ENCODE data around the gene LETM1. TPM values are rescaled to one million over a fixed set of nuclear protein-coding genes. Genes with fewer than 3 reads are reported as not detected.

Gene LETM1
- total RNA-seq, 1 experiment from 2014 or later, result 67.3 TPM

- TF ChIP-seq SIN3A (IDR thresholded peaks at IDR 0.05; ENCODE audit: low read depth) (no peak), POLR2AphosphoS5 (IDR thresholded peaks at IDR 0.05; ENCODE audit: low read depth, low read length) (no peak), CBX3 (IDR thresholded peaks at IDR 0.05; ENCODE audit: low read depth) (no peak), ZFX (IDR thresholded peaks at IDR 0.05) (no peak), SRF (IDR thresholded peaks at IDR 0.05; ENCODE audit: low read depth) (no peak), REST (IDR thresholded peaks at IDR 0.05; ENCODE audit: low read depth) (no peak), EGR1 (IDR thresholded peaks at IDR 0.05; ENCODE audit: low read depth) (no peak), POLR2A (IDR thresholded peaks at IDR 0.05; ENCODE audit: borderline replicate concordance, extremely low read depth, insufficient read depth, insufficient read length) (no peak), CEBPB (IDR thresholded peaks at IDR 0.05; ENCODE audit: low read depth) (no peak), SP1 (IDR thresholded peaks at IDR 0.05; ENCODE audit: low read depth) (no peak), RAD21 (IDR thresholded peaks at IDR 0.05; ENCODE audit: low read depth) (no peak)
- TF ChIP-seq, protein P1, sequence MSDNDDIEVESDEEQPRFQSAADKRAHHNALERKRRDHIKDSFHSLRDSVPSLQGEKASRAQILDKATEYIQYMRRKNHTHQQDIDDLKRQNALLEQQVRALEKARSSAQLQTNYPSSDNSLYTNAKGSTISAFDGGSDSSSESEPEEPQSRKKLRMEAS (IDR thresholded peaks at IDR 0.05), result no peak
- CTCF ChIA-PET, result interaction anchor here (1.6 kb wide), 1 partner anchor 11 kb away, joined by 3 read pairs; no protein-coding TSS in a partner anchor
- H2AFZ ChIP-seq (ENCODE audit: low read depth, low read length, poor library complexity, severe bottlenecking), result no peak overlapping the region
- DNase-seq (ENCODE audit: low read depth, low spot score) (no peak), ATAC-seq (peak; percentile 10)
- H3K27me3 ChIP-seq (ENCODE audit: insufficient read depth, low read length), result no peaks in the 10 kb centered on the region
- POLR2A ChIA-PET, result interaction anchor here (1.8 kb wide), 1 partner anchor 13 kb away, joined by 4 read pairs; no protein-coding TSS in a partner anchor
- H3K36me3 ChIP-seq (ENCODE audit: control insufficient read depth in 1 of 2, insufficient read depth in 2 of 2, low read length in 2 of 2), result peaks cover 0 to 8% of the 10 kb centered on the region in 2 experiments; a peak in 1 of 4 replicates
- no TSS peak for BruUV-seq (replicated peaks)
- H3K9me3 ChIP-seq (ENCODE audit: control insufficient read depth in 1 of 2, insufficient read depth in 1 of 2, low read depth in 1 of 2, low read length in 2 of 2), result no peaks in the 10 kb centered on the region
- peak overlapping the region; percentile 76 to 91 for H3K4me3 ChIP-seq (replicated peaks in 1 of 2; ENCODE audit: low read depth in 1 of 2, low read length in 2 of 2)
- H3K27ac ChIP-seq (ENCODE audit: low read depth, low read length), result peak overlapping the region; percentile 96
- RAD21 ChIA-PET (ENCODE audit: low non-redundant PET in 1 of 2, low total read pairs in 2 of 2, uncharacterized antibody in 2 of 2, unreplicated experiment in 2 of 2), result no interaction called here
- H3K9ac ChIP-seq (ENCODE audit: low read length), result peak overlapping the region; percentile 94
- H3K4me2 ChIP-seq (ENCODE audit: low read length), result peak overlapping the region; percentile 94
- H3K9me2 ChIP-seq (ENCODE audit: insufficient read depth), result no peaks in the 10 kb centered on the region
- H3K4me1 ChIP-seq (ENCODE audit: control insufficient read depth in 1 of 2, insufficient read depth in 2 of 2, low read length in 2 of 2), result peaks cover 25 to 34% of the 10 kb centered on the region in 2 experiments
- peaks cover 8% of the 10 kb centered on the region; the same call in 1 of the 2 replicates for H4K20me1 ChIP-seq (ENCODE audit: insufficient read depth)
- peaks cover 54% of the 10 kb centered on the region for H3K79me2 ChIP-seq (ENCODE audit: insufficient read depth, low read length)
- intact Hi-C loops (cut with micrococcal nuclease), result no loop called here
Observed at GRCh38 chr4:1856943-1857699, 1.2 kb upstream of the LETM1 start.
